ENCODE results near the gene SSR1. TPM values are rescaled to one million over a fixed set of nuclear protein-coding genes. Genes with fewer than 3 reads are reported as not detected.
A peak's percentile ranks its signal among the peaks of the same experiment; 100 is the strongest.
"Not testable (repeated sequence)": the region's sequence is repeated elsewhere in the genome, so short reads cannot be mapped to it uniquely, and the experiment has no call there.

The SSR1 gene
- polyA plus RNA-seq, 1 experiment: 375 TPM

DNA sequence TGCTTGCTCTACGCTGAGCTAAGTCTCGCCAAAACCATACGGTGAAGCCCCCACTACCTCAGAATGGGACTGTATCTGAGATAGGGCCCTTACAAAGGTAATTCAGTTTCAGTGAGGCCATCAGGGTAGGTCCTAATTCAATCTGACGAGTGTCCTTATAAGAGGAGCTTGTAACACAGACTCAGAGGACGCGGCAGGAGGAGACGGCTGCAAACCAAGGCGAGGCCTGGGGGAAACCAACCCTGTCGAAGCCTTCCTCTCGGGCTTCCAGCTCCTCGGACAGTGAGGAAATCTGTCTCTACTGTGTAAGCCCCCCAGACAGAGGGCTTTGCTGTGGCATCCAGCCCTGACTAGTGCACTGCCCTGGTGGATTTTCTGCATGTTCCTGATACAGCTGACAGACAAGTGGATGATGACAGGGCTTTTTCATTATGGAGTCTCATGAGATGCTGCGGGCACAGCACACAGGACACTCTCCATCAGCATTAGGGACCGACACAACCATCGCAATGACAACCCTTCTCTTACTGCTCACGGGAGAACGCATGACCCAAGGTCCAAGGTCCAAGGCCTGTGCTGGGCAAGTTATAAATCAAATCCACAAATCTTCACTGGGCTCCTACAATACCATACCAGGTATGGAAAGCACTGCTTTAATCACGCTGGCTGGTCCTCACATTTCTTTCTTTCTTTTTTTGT is 48.2 kb downstream of the SSR1 start:
- Histone ChIP-seq H3K4me3 (ENCODE audit: low read depth, low read length) (no peak overlapping the region), H3K9me3 (ENCODE audit: control insufficient read depth, insufficient read depth, low read length) (peaks cover 4% of the 10 kb centered on the region), H3K27me3 (ENCODE audit: control insufficient read depth, insufficient read depth, low read length) (no peaks in the 10 kb centered on the region), H3K27ac (ENCODE audit: low read depth, low read length) (no peak overlapping the region)
- no peak for DNase-seq (ENCODE audit: low read depth, low spot score)
- CTCF ChIA-PET: interaction anchor here (1.0 to 1.2 kb wide), 2 partner anchors 11 to 20 kb away, joined by 3 to 5 read pairs; no protein-coding TSS in a partner anchor
- TF ChIP-seq, protein P1, sequence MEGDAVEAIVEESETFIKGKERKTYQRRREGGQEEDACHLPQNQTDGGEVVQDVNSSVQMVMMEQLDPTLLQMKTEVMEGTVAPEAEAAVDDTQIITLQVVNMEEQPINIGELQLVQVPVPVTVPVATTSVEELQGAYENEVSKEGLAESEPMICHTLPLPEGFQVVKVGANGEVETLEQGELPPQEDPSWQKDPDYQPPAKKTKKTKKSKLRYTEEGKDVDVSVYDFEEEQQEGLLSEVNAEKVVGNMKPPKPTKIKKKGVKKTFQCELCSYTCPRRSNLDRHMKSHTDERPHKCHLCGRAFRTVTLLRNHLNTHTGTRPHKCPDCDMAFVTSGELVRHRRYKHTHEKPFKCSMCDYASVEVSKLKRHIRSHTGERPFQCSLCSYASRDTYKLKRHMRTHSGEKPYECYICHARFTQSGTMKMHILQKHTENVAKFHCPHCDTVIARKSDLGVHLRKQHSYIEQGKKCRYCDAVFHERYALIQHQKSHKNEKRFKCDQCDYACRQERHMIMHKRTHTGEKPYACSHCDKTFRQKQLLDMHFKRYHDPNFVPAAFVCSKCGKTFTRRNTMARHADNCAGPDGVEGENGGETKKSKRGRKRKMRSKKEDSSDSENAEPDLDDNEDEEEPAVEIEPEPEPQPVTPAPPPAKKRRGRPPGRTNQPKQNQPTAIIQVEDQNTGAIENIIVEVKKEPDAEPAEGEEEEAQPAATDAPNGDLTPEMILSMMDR (IDR thresholded peaks at IDR 0.05; ENCODE audit: low read depth, low read length): no peak
- POLR2A ChIA-PET: no interaction called here

DNA sequence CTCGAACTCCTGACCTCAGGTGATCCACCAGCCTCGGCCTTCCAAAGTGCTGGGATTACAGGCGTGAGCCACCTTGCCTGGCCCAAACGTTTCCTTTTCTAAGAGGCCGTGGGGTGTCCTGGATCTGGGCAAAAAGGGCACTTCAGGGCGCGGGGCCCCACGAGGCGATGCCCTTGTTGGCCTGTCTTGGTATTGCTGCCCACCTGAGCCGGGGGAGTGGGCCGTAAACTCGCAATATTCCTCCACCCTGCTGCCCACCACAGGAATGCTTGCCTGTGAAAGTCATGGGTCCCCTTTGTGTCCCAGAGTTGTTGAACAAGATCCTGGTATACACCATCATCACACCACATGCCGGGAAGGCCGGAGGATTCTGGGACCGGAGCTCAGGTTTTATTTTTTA is 49.0 kb downstream of the SSR1 start:
- ChIA-PET CTCF (interaction anchor here (0.6 to 1.2 kb wide), 4 partner anchors 11 to 1951 kb away, joined by 3 to 5 read pairs (median 4); no protein-coding TSS in a partner anchor), POLR2A (no interaction called here)
- Histone ChIP-seq H3K4me3 (ENCODE audit: low read depth, low read length) (no peak overlapping the region), H3K27me3 (ENCODE audit: control insufficient read depth, insufficient read depth, low read length) (no peaks in the 10 kb centered on the region), H3K27ac (ENCODE audit: low read depth, low read length) (no peak overlapping the region), H3K9me3 (ENCODE audit: control insufficient read depth, insufficient read depth, low read length) (peaks cover 4% of the 10 kb centered on the region)
- no peak for DNase-seq (ENCODE audit: low read depth, low spot score)
- TF ChIP-seq, protein P1 (IDR thresholded peaks at IDR 0.05; ENCODE audit: low read depth, low read length): no peak

DNA sequence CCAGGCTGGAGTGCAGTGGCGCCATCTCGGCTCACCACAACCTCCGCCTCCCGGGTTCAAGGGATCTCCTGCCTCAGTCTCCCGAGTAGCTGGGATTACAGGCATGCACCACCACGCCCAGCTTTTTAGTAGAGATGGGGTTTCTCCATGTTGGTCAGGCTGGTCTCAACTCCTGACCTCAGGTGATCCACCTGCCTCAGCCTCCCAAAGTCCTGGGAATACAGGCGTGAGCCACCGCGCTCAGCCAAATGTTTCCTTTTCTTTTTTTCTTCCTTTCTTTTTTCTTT is 49.5 kb downstream of the SSR1 start:
- H3K27me3 ChIP-seq (ENCODE audit: control insufficient read depth, insufficient read depth, low read length); H3K27ac ChIP-seq (ENCODE audit: low read depth, low read length); H3K9me3 ChIP-seq (ENCODE audit: control insufficient read depth, insufficient read depth, low read length); DNase-seq (ENCODE audit: low read depth, low spot score); POLR2A ChIA-PET; H3K4me3 ChIP-seq (ENCODE audit: low read depth, low read length): not testable (repeated sequence)
- CTCF ChIA-PET: interaction anchor here (0.6 to 2.6 kb wide), 3 partner anchors 12 to 1950 kb away, joined by 3 to 17 read pairs (median 4); no protein-coding TSS in a partner anchor

DNA sequence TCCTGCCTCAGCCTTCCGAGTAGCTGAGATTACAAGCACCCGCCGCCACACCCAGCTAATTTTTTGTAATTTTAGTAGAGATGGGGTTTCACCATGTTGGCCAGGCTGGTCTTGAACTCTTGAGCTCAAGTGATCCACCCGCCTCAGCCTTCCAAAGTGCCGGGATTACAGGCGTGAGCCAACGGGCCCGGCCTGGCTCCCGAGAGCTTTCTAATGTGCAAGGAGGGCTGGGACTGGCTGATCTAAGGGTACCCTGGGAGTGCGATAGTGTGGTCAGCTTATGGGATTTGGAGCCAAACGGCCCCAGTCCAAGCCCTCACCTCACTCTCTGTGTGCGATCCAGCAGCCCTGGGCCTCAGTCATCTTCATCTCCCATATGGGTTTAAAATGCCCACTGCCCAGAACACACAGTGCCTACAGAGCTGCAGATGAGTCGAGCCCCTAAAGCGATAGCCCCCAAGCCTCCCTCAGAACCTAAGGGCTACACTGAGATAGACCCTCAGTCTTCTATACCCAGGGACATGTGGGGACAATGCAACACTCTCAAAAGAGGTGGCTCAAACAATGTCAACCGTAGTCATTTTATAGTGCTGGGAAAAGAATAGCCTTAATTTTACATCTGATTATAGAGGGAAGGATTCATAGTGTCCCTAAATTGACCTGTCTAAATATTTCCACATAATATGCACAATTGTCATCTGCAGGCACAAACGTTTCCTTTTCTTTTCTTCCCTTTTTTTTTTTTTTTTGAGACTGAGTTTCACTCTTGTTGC is 50.1 kb downstream of the SSR1 start:
- Histone ChIP-seq H3K9me3 (ENCODE audit: control insufficient read depth, insufficient read depth, low read length) (peaks cover 4% of the 10 kb centered on the region), H3K27me3 (ENCODE audit: control insufficient read depth, insufficient read depth, low read length) (no peaks in the 10 kb centered on the region), H3K4me3 (ENCODE audit: low read depth, low read length) (no peak overlapping the region), H3K27ac (ENCODE audit: low read depth, low read length) (no peak overlapping the region)
- ChIA-PET CTCF (interaction anchor here (0.6 to 2.6 kb wide), 4 partner anchors 13 to 1950 kb away, joined by 3 to 17 read pairs (median 6); no protein-coding TSS in a partner anchor), POLR2A (no interaction called here)
- DNase-seq (ENCODE audit: low read depth, low spot score): no peak
- TF ChIP-seq, protein P1 (IDR thresholded peaks at IDR 0.05; ENCODE audit: low read depth, low read length): no peak

DNA sequence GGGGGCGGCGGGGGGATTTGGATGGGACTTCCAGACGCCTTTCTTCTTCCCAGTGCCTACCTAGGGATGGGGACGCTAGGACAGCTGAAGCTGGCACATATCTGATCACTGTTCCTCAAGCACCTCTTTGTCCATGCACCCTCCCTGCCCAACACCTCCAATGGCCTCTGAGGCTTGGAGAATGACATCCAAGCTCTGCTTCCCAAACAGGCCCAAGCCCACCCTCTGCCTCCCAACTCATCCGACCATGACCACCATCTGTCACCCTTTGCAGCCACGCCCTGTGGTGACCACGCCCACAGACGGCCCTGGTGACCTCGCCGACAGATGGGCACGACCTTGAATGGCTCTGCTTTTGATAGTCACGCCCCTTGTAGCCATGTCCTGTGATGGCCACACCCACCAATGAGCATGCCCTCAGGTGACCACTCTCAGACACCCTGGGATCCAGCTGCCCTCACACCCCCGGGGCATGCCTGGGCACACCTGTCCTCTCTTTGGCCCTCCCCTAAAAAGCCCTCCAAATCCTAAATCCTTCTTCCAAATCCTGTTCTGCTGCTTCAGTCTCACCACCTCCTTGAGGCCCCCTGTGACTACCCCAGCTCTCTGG is 51.0 kb downstream of the SSR1 start:
- no peak for DNase-seq (ENCODE audit: low read depth, low spot score)
- ChIA-PET CTCF (interaction anchor here (0.7 to 2.6 kb wide), 5 partner anchors 14 to 538 kb away, joined by 3 to 17 read pairs (median 5); no protein-coding TSS in a partner anchor), POLR2A (no interaction called here)
- Histone ChIP-seq H3K27ac (ENCODE audit: low read depth, low read length) (peak overlapping the region; percentile 11), H3K9me3 (ENCODE audit: control insufficient read depth, insufficient read depth, low read length) (peaks cover 4% of the 10 kb centered on the region), H3K27me3 (ENCODE audit: control insufficient read depth, insufficient read depth, low read length) (no peaks in the 10 kb centered on the region), H3K4me3 (ENCODE audit: low read depth, low read length) (peak overlapping the region; percentile 80)
- TF ChIP-seq, protein P1 (IDR thresholded peaks at IDR 0.05; ENCODE audit: low read depth, low read length): no peak

All from AG04450 (cell line).